ENCODE measurements around the gene LMX1A.

- TF ChIP-seq GATA3 (IDR thresholded peaks at IDR 0.05; ENCODE audit: low read depth, low read length) (no peak), GATA2 (IDR thresholded peaks at IDR 0.05; ENCODE audit: low read depth, low read length) (no peak)
Observed at GRCh38 chr1:165395901-165396300, 39.4 kb upstream of the LMX1A start.
